ENCODE results near the gene P2RX6. TPM values are rescaled to one million over a fixed set of nuclear protein-coding genes. Genes with fewer than 3 reads are reported as not detected.
A peak's percentile ranks its signal among the peaks of the same experiment; 100 is the strongest.

Gene P2RX6
- total RNA-seq, 1 donor from 2014 or later = 0.59 TPM

DNA sequence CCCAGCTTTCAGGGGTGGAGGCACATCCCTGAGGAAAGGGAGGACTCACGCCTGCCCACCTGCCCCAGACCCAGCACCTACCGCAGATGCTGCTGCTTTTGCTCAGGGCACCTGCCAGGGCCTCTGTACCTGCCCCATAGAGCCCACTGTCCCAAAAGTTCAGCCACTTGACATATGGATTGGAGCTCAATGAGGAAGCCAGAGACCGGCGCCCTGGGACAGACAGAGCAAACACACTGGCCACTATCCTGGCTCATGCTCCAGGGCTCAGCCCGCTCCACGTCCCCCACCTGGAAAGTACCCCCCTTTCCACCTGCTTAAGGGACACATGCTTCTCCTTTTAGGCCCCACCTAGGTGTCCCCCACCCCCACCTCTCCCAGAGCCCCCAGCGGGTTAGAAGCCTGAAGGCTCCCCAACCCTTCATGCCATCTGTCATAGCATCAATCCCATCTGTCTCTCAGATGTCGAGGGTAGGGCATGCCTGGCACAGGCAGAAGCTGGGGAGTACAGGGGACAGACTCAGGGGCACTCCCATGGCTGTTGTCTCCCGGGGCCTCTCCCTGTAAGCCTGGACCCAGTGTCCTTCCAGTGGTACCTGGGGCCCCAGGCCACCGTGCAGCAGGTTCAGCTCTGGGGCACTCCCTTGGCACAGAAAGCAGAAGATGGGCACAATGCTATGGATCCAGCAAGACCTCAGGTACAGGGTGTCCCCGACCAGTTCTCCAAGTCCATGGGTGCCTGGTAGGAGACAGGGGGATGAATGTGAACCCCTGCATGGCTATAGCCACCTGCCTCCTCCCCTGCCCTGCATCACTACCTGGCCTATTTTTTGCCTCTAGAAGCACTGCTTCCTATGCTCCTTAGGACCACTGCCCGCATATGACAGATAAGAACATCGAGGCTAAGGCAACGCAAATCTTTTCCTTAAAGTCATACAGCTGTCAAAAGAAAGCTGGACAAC, 2.2 kb upstream of the P2RX6 start:
- no peak for DNase-seq

DNA sequence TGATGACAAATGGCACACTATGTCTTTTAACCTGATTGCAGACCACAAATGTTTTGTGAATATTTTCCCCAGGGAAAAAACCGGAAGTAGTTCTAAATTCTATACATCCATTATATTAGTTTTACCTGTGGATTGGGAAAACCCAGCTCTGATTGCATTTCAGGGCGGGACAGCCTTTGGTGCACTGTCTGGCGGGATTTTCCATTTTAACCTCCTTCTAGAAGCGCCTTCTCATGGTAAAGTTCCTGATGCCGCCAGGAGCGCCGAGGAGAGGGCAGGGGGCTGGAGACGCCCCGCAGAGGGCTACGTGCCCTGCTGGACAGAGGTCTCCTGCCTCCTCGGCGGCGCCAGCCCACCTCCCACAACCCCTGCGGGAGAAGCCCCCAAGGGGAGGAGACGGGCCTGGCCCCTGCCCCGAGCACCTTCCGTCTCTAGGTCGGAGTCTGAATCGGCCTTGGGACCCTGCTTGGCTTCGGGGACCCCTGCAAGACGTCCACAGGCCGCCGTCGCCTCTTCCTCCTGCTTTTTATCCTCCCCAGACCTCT, 1.2 kb upstream of the P2RX6 start:
- DNase-seq = no peak

DNA sequence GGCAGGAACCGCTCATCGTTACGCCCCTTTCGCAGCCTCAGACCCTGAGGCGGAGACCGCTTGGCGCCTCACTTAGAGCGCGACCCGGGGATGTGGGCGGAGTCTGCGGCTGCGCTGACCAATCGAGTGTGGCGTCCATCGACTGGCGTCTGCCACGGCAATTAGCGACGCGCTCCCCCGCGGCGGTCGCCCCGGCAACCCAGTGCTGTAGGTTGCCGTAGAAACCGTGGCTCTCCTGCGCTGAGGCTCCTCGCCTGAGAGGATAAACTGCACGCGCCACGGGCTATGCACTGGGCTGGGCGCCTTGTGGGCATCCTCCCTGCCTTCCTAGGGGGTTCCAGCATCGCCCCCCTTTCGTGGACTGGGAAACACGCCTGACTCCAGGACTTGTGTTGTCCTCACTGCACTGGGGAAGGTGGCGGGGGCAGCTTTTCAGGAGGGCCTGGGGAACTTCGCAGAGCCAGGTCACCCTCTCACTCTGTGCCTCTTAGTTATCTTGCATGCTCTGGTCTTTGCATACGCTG, 701 bp upstream of the P2RX6 start:
- DNase-seq = peak; percentile 38

DNA sequence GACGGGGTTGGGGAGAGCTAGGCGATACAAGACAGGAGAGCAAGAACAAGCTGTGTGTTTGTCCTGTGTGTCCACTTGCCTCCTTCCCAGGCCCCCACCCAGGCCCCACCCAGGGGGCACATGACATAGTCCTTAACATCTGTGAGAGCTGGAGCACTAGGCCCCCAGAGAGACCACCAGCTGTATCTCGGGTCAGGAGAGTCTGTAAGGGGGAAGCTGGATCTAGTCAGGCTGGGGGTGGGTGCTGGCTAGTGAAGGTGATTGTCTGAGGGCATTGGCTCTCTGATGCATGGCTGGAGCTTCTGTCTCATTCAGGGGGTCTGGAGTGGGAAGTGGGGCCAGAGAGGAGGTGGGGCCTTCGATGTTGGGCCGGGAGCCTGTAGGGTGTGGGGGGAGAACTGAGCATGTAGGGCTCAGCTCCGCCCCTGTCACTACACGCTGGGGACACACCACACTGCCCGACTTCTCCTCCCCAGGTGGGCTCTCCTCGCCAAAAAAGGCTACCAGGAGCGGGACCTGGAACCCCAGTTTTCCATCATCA, 571 bp downstream of the P2RX6 start:
- no peak for DNase-seq

DNA sequence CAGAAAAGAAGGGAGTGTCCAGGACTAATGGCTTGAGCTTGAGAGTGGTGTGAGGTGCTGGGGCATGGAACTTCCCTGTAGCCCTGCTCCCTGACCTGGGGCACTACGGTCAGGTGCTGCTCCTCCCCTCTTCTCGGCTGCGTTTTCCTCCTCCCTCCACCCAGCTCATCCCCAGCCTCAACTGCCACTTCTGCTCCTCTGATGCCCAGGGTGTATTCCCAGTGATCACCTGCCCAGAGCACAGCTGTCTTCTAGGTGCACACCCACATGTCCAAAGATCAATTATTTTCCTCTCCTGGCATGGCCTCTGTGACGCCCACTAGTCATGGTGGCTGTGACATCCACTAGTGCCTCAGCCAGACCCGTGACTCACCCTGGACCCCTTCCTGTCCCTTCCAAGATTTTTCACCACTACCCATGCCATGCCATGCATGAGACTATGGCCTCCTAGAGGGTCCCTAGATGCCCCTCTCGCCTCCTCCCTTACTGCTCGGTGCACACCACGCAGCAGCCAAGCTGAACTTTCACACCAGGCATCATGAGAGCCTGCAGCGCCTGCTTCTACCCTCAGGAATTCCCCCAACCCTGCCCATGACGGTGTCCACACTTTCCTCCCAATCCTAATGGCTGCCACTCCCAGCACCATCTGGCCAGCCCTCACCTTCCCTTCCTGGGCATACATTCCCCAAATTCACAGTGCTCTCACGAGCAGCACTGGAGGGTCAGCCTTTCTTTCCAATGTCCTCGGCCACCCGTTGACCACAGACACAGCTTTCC, 1.9 kb downstream of the P2RX6 start:
- DNase-seq = no peak

DNA sequence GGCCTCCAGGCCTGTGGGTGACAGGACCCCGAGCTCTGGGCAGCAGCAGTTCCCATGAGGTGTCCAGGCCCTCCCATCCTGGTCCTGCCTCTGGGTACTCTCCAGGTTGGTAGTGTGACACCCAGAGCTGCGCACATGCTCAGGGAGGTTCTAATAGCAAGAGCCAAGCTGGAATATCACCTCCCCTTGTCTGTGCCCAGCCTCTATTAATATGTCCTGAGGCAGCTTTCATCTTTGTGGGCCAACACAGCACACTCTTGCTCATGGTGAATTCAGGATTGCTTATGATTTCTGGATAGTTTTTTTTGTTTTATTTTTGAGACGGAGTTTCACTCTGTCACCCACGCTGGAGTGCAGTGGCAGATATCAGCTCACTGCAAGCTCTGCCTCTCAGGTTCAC, 3.3 kb downstream of the P2RX6 start:
- DNase-seq = no peak

DNA sequence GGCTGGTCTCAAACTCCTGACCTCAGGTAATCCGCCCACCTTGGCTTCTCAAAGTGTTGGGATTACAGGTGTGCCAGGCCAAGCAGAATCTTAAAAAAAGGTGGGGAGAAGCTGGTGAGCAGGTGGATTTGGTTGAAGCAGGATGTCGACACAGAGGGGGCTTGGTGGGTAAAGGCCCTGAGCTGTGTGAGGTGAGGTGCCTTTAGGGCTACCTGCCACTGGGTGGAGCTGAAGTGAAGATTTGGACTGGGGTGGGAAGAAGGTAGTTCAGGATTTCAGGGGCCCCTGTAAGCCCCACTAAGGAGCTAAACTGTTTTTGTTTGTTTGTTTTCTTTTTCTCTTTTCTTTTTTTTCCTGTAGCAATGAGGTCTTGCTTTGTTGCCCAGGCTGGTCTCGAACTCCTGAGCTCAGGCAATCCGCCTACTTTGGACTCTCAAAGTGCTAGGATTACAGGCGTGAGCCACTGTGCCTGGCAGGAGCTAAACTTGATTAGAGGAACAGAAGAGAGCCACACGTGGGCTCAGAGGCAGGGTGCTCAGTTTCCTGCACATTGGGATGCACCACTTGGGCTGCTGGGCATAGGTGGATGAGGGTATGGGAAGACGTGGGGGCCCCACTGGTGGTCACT, 6.0 kb downstream of the P2RX6 start:
- no peak for DNase-seq

DNA sequence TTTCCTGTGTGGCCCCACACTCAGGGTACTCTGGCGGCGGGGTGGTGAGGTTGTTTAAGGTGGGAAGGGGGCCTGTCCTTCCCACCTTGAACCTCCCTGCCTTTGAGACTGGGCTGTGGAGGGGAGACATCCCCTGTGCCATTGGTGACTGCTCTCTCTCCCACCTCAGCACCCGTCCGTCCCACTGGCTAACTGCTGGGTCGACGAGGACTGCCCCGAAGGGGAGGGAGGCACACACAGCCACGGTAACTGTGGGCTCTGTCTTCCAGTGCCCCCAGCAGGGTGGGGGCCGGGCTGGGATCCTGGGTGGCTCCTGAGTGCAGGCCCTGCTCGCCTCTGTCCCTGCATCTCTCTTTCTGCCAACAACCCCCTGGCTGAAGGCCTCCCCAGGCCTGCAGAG, 7.5 kb downstream of the P2RX6 start:
- no peak for DNase-seq

DNA sequence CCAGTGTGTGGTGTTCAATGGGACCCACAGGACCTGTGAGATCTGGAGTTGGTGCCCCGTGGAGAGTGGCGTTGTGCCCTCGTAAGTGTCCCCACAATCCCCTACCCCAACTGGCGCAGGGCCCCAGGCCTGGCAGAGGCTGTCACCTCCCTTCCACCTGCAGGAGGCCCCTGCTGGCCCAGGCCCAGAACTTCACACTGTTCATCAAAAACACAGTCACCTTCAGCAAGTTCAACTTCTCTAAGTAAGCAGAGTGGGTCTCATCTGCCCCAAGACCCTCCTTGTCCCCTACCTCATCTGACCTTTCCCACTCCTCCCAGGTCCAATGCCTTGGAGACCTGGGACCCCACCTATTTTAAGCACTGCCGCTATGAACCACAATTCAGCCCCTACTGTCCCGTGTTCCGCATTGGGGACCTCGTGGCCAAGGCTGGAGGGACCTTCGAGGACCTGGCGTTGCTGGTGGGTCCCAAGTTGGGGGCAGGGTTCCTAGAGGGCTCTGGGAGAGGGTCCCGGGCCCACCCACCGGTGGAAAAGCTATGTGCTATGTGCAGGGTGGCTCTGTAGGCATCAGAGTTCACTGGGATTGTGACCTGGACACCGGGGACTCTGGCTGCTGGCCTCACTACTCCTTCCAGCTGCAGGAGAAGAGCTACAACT, 8.1 kb downstream of the P2RX6 start:
- DNase-seq = no peak

DNA sequence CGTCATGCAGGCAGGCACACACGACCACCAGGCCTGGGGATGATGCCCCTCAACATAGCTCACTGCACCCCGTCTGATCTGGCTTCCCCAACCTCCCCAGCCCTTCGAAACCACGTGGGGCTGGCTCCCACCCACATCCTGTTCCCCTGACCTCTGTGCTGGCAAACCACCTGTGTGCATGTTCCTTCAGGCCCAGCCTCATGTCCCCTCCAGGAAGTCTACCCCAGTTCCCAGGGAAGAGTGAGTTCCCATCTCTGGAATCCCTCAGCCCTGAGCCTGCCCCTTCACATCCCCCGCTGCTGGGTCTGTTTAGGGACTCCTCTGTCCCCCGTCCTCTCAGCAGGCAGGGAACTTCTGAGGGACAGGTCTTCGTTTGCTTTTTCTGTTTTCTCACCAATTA, 10.3 kb downstream of the P2RX6 start:
- no peak for DNase-seq

DNA sequence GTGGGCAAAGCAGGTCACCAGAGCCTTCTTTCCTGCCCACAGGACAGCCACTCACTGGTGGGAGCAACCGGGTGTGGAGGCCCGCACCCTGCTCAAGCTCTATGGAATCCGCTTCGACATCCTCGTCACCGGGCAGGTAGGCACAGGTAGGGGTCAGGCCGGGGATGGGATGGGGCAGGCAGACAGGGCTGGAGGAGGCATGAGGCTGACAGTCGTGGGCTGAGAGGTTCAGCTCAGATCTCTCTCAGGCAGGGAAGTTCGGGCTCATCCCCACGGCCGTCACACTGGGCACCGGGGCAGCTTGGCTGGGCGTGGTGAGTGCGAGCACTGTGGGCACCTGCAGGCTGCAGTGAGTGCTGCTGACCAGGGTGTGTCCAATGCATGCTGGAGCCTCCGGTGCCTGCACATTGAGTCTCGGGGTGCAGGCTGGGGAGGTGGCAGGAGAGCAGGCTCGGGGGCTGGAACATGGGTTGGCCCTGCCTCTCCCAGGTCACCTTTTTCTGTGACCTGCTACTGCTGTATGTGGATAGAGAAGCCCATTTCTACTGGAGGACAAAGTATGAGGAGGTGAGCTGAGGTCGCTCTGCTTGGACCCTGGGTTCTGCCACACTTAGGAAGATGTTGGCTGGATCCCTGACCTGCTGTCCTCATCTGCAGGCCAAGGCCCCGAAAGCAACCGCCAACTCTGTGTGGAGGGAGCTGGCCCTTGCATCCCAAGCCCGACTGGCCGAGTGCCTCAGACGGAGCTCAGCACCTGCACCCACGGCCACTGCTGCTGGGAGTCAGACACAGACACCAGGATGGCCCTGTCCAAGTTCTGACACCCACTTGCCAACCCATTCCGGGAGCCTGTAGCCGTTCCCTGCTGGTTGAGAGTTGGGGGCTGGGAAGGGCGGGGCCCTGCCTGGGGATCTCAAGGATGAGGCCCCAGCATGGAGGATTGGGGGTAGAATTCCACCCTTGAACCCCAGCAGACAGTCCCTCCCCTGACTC, 11.1 kb downstream of the P2RX6 start:
- DNase-seq = no peak

DNA sequence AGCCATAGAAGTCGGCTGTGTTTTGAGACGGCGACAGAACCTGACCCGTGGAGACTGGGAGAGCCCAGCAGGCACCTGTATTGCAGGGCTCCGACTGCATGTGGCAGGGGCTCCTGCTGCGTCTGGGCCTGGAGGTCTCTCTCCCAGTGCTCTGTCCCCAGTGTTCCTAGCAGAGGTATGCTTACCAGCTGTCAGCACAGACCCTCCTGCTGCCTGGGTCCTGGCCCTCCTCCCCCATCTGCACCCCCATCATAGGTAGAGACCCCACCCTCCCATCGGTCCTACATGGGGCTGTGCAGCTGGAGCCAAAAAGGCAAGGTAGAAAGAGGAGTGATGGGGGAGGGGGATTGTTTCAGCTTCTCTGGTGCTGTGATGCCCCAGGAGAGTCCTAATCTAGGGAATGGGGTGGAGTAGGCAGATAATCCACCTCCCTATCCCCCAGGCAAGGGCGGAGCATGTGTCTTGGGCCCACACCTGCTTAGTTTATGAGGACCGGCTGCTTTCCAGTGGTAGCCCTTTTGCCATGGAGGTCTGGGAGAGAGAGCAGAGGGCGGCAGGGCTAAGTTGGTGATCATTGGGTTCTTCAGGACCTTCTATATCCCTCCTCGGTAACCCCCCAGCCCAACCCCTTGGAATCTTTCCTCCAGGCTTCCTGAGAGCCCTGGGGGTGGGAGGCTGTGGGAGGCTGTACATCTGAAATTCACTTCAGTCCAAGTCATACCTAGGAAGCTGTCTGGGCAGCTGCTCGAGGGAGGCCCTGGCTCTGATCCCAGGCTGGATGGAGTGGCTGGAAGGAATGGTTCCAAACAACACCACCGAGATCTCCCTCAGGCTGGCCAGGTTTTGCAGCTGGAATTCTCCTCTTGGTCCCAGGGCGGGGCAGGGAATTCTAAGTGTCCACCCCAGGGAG, 12.1 kb downstream of the P2RX6 start:
- no peak for DNase-seq

DNA sequence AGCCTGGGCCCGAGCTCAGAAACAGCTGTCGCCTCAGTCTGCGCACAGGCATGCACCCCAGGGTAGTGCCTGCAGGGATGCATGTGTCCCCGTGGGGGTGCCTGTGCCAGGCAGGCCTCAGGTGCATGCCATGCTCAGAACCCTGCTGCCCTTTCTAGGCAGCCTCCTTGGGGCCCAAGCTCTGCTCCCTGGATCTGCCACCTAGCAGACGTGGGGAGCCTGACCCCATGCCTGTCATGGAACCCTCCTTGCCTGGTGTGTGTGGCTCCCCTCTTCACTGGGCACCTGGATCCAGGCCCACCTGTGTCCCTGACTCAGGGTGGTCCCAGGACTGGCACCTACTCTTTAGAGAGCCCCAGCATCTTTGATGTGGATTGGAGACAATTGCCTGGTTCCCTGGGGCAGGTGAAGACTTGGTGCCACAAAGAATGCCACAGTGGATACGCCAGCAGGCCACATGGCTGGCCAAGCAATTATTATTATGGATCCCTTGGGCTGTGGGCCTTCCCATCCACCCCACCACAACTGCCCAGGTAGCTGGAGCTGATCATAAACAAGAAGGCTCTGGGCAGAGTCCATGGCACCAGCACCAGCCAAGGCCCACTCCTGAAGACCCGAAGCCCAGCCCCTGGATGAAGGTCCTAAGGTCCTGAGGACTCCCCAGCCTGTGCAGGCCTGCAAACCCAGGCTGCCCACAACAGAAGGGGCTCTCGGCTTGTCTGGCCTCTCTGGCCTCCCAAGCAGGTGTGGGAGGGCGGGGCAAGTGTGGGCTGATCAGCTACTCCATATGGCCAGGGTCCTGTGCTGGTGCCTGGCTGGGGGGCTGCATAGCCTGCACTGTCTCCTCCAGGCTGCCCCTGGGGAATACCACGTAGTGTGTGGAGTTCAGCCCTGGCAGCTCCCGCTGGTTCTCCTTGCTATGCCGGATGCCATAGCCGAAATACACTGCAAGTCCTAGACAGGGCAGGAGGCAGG, 13.6 kb downstream of the P2RX6 start:
- no peak for DNase-seq

DNA sequence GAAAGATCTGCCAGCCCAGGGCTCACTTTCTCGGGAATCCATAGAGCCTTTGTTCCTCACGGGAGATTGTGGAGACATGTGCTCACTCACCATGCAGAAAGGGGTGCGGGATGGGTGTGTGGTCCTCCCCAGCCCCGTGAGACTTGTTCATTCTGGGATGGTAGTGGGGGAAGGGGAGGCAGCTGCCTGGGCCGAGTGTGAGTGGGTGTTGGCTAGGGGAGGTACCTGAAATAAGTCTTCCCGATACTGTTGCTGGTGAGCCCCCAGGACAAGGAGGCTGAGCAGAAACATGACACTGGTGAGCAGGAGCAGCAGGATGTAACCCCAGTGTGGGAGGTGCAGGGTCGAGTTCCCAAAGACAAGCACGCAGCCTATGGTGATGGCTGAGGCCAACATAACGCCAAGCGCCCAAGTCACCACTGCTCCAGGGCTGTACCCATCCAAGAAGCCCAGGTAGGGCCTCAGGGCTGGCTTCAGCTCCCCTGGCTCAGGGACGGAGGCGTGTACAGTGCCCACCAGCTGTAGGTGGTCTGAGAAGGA, 14.6 kb downstream of the P2RX6 start:
- no peak for DNase-seq

DNA sequence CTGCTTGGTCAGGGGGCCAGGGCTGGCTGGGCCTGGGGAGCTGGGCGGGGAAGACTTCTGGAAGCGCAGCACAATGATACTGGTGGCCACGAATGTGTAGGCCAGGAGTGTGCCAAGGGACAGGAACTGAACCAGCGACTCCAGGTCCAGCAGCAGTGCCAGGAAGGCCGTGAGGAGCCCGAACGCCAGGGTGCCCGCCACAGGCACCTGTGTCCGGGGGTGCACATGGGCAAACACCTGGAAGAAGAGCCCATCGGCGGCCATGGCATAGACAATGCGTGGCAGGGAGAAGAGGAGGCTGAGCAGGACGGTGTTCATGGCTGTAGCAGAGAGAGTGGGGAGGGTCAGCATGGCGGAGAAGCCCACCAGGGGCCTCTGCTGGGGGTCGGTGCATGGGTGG, 15.1 kb downstream of the P2RX6 start:
- DNase-seq = no peak

DNA sequence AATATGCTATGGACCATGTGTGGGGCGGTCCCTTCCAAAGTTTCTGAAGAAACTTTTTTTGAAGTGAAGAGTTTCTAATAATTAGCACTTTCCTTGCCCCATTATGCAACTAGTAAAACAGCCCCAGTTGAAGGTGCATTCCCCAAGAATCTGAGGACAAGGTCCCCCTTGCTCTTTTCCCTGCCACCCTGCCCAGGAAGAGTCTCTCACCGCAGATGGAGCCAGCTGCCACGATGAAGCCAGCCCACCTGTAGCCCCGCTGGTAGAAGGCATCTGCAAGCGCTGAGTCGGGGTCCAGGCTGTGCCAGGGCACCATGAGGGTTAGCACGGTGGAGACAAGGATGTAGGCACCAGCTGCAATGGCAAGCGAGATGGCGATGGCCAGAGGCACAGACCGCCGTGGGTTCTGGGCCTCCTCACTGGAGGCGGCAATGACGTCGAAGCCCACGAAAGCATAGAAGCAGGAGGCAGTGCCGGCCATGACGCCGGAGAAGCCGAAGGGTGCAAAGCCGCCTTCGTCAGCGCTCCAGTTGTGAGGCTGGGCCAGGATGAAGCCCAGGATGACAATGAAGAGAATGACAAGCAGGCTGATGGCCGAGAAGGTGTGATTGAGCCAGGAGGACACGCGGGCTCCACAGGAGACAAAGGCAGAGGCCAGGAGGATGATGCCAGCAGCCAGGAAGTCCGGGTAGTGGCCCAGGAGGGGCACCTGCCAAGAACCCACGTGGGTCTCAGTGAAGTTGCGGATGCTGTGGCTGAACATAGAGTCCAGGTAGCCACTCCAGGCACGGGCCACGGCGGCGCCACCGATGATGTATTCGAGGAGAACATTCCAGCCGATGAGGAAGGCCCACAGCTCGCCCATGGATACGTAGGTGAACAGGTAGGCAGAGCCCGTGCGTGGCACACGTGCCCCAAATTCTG, 15.9 kb downstream of the P2RX6 start:
- no peak for DNase-seq

All from skin of body (tissue), 2 donors.